Aorta (tissue), 5 donors: ENCODE results near the gene ILK. TPM values are rescaled to one million over a fixed set of nuclear protein-coding genes. Genes with fewer than 3 reads are reported as not detected.
A peak's percentile ranks its signal among the peaks of the same experiment; 100 is the strongest.

Experiments used
- ATAC-seq: fragments of 200-7000 bp; cut with Tn5 transposase; one replicate; pipeline ENCODE4 v1.9.1; 2022; ENCODE audit warnings: moderate library complexity; ENCODE audit not compliant: low FRiP score
- DNase-seq, 2 donors: peaks; one replicate each; pipeline ENCODE4 v3.0.0-alpha.2; 2020
- H3K27ac ChIP-seq, 2 donors: one replicate each; pipeline ENCODE4 v1.5.1; 2013; ENCODE audit warnings: low read length in 2 of 2, mild to moderate bottlenecking in 2 of 2, moderate library complexity in 2 of 2, control low read depth in 1 of 2, inconsistent platforms in 1 of 2, low read depth in 1 of 2
- H3K27me3 ChIP-seq, 2 donors: one replicate each; pipeline ENCODE4 v1.6.1; 2013; ENCODE audit warnings: control low read depth in 1 of 2, low read length in 1 of 2, mild to moderate bottlenecking in 1 of 2, moderate library complexity in 1 of 2; ENCODE audit not compliant: insufficient read depth in 2 of 2, control insufficient read depth in 1 of 2
- H3K36me3 ChIP-seq, 2 donors: one replicate each; pipeline ENCODE4 v1.6.1; 2013; ENCODE audit warnings: control low read depth in 1 of 2, low read length in 1 of 2, mild to moderate bottlenecking in 1 of 2; ENCODE audit not compliant: insufficient read depth in 2 of 2, control insufficient read depth in 1 of 2
- H3K4me1 ChIP-seq, 2 donors: one replicate each; pipeline ENCODE4 v1.6.1; 2013; ENCODE audit warnings: low read length in 2 of 2, control low read depth in 1 of 2, mild to moderate bottlenecking in 1 of 2, moderate library complexity in 1 of 2; ENCODE audit not compliant: insufficient read depth in 2 of 2, control insufficient read depth in 1 of 2
- H3K4me3 ChIP-seq, 2 donors: one replicate each; pipeline ENCODE4 v1.5.1; 2013; ENCODE audit warnings: low read length in 2 of 2, control low read depth in 1 of 2, mild to moderate bottlenecking in 1 of 2
- H3K9me3 ChIP-seq: one replicate; pipeline ENCODE4 v1.6.1; 2013; ENCODE audit warnings: mild to moderate bottlenecking, low read length; ENCODE audit not compliant: control insufficient read depth
- WGBS, 2 donors: extraction: QIAGEN DNeasy Blood & Tissue Kit; methylation state at CpG; one replicate each; pipeline ENCODE4 v1.1.7; 2013; 5-methylcytosine and 5-hydroxymethylcytosine counted together
- intact Hi-C, 2 donors: fragments of 100-400 bp; cut with DNase I; formaldehyde crosslinking; loops; one replicate each; pipeline versions ENCODE4 v1.14.2 to v1.15.0; 2022
- polyA plus RNA-seq, 2 donors: library from polyadenylated mRNA; stranded (reverse); fragments of 200-250 nt; gene quantifications; one replicate each; pipeline ENCODE4 v1.2.3, GENCODE V29; 2013
- total RNA-seq, 2 donors: library from RNA; stranded (reverse); fragmentation: NEBNext Ultra II Directional; extraction: Animal tissue kit (Norgen Biotek cat#: 25700); gene quantifications; one replicate each; pipeline ENCODE4 v1.2.1, GENCODE V29; 2021
- donor health status: healthy with polysubstance abuse.
- donor health status: Bipolar disorder and iron deficiency.
- donor health status: DM: no; HTN: no; CAD: no.
- donor health status: DM: no; HTN: no; CAD: no.
- donor health status: DM: yes; HTN: yes; CAD: no.

ILK gene
- total and polyA plus RNA-seq, 4 donors = 287 to 562 (median 431) TPM

GRCh38 chr11:6584528-6584927 is 19.0 kb upstream of the ILK start:
- Histone ChIP-seq H3K27me3 (no peaks in the 10 kb centered on the region), H3K27ac (no peak overlapping the region), H3K4me3 (no peak overlapping the region), H3K9me3 (no peaks in the 10 kb centered on the region), H3K4me1 (no peaks in the 10 kb centered on the region), H3K36me3 (no peaks in the 10 kb centered on the region)
- 95 to 96% methylated on average over 4 of the region's 4 CpGs for WGBS, 2 donors
- ATAC-seq (no peak), DNase-seq (no peak)
- intact Hi-C loops = no loop called here

- intact Hi-C loops = no loop called here
- ATAC-seq = no peak
These were observed 16.9 kb upstream of the ILK start for GRCh38 chr11:6586434-6587359.

GRCh38 chr11:6587360-6587953 is 16.1 kb upstream of the ILK start:
- no peak overlapping the region for H3K27ac ChIP-seq
- ATAC-seq = peak; percentile 68
- no peaks in the 10 kb centered on the region for H3K4me1 ChIP-seq
- H3K4me3 ChIP-seq = no peak overlapping the region
- WGBS, 2 donors = 35 to 43% methylated on average over 11 of the region's 11 CpGs
- intact Hi-C loops = no loop called here
- H3K36me3 ChIP-seq = no peaks in the 10 kb centered on the region
- peak in 1 of 2 donors; percentile 56 for DNase-seq
- H3K9me3 ChIP-seq = no peaks in the 10 kb centered on the region
- H3K27me3 ChIP-seq = no peaks in the 10 kb centered on the region

More at GRCh38 chr11:6586434-6587359, 16.9 kb upstream of the ILK start:
- no peak overlapping the region for H3K27ac ChIP-seq
- no peaks in the 10 kb centered on the region for H3K27me3 ChIP-seq
- H3K4me3 ChIP-seq = no peak overlapping the region
- no peaks in the 10 kb centered on the region for H3K9me3 ChIP-seq
- DNase-seq = no peak
- H3K4me1 ChIP-seq = no peaks in the 10 kb centered on the region
- H3K36me3 ChIP-seq = no peaks in the 10 kb centered on the region
- WGBS, 2 donors = 78 to 86% methylated on average over 25 of the region's 25 CpGs

GRCh38 chr11:6588018-6588417 is 15.6 kb upstream of the ILK start:
- H3K4me3 ChIP-seq = no peak overlapping the region
- H3K27me3 ChIP-seq = no peaks in the 10 kb centered on the region
- no peaks in the 10 kb centered on the region for H3K9me3 ChIP-seq
- intact Hi-C loops = no loop called here
- ATAC-seq = no peak
- DNase-seq = no peak
- WGBS, 2 donors = 75 to 84% methylated on average over 1 of the region's 1 CpG
- H3K27ac ChIP-seq = no peak overlapping the region
- H3K4me1 ChIP-seq = no peaks in the 10 kb centered on the region
- no peaks in the 10 kb centered on the region for H3K36me3 ChIP-seq

GRCh38 chr11:6594142-6594768 is 9.3 kb upstream of the ILK start:
- 62 to 79% methylated on average over 3 of the region's 3 CpGs for WGBS, 2 donors
- DNase-seq (no peak), ATAC-seq (no peak)
- no peaks in the 10 kb centered on the region for H3K27me3 ChIP-seq
- H3K4me3 ChIP-seq = no peak overlapping the region
- no peaks in the 10 kb centered on the region for H3K9me3 ChIP-seq
- H3K36me3 ChIP-seq = peaks cover 0 to 8% of the 10 kb centered on the region in 2 donors
- no peak overlapping the region for H3K27ac ChIP-seq
- peaks cover 2 to 3% of the 10 kb centered on the region in 2 donors for H3K4me1 ChIP-seq
- intact Hi-C loops = no loop called here

GRCh38 chr11:6596239-6596877 is 7.2 kb upstream of the ILK start:
- WGBS, 2 donors = 3 to 16% methylated on average over 5 of the region's 5 CpGs
- H3K27me3 ChIP-seq = no peaks in the 10 kb centered on the region
- peaks cover 0 to 19% of the 10 kb centered on the region in 2 donors for H3K36me3 ChIP-seq
- DNase-seq (no peak), ATAC-seq (no peak)
- intact Hi-C loops = loop anchor here in 1 of 2 donors (5.0 kb wide), 2 partner anchors 59 to 79 kb away; no protein-coding TSS in a partner anchor
- no peak overlapping the region for H3K4me3 ChIP-seq
- H3K9me3 ChIP-seq = no peaks in the 10 kb centered on the region
- peaks cover 2 to 3% of the 10 kb centered on the region in 2 donors for H3K4me1 ChIP-seq
- peak overlapping the region in 1 of 2 donors; percentile 43 for H3K27ac ChIP-seq

GRCh38 chr11:6598555-6598954 is 5.0 kb upstream of the ILK start:
- H3K9me3 ChIP-seq = no peaks in the 10 kb centered on the region
- H3K4me3 ChIP-seq = no peak overlapping the region
- H3K27me3 ChIP-seq = no peaks in the 10 kb centered on the region
- intact Hi-C loops = loop anchor here in 1 of 2 donors (5.0 kb wide), 2 partner anchors 61 to 81 kb away; no protein-coding TSS in a partner anchor
- 88 to 89% methylated on average over 3 of the region's 3 CpGs for WGBS, 2 donors
- ATAC-seq (no peak), DNase-seq (no peak)
- peak overlapping the region in 1 of 2 donors; percentile 55 for H3K27ac ChIP-seq
- peaks cover 2 to 3% of the 10 kb centered on the region in 2 donors for H3K4me1 ChIP-seq
- H3K36me3 ChIP-seq = peaks cover 0 to 19% of the 10 kb centered on the region in 2 donors

- Histone ChIP-seq H3K9me3 (no peaks in the 10 kb centered on the region), H3K4me1 (peaks cover 2 to 3% of the 10 kb centered on the region in 2 donors), H3K4me3 (no peak overlapping the region), H3K36me3 (peaks cover 0 to 19% of the 10 kb centered on the region in 2 donors), H3K27ac (no peak overlapping the region), H3K27me3 (no peaks in the 10 kb centered on the region)
- intact Hi-C loops = loop anchor here in 1 of 2 donors (5.0 kb wide), 2 partner anchors 62 to 82 kb away; no protein-coding TSS in a partner anchor
- 71 to 85% methylated on average over 1 of the region's 1 CpG for WGBS, 2 donors
- DNase-seq (no peak), ATAC-seq (no peak)
These were observed 4.1 kb upstream of the ILK start for GRCh38 chr11:6599449-6599848.
